ENCODE data around the gene GPR146. TPM values are rescaled to one million over a fixed set of nuclear protein-coding genes. Genes with fewer than 3 reads are reported as not detected.

The GPR146 gene
- total and polyA plus RNA-seq, 9 of the 15 experiments (the other 6 are each of a cell fraction or from before 2014, with no cell fraction given): 0.22 to 3.6 (median 0.64) TPM; not detected in 2

DNA sequence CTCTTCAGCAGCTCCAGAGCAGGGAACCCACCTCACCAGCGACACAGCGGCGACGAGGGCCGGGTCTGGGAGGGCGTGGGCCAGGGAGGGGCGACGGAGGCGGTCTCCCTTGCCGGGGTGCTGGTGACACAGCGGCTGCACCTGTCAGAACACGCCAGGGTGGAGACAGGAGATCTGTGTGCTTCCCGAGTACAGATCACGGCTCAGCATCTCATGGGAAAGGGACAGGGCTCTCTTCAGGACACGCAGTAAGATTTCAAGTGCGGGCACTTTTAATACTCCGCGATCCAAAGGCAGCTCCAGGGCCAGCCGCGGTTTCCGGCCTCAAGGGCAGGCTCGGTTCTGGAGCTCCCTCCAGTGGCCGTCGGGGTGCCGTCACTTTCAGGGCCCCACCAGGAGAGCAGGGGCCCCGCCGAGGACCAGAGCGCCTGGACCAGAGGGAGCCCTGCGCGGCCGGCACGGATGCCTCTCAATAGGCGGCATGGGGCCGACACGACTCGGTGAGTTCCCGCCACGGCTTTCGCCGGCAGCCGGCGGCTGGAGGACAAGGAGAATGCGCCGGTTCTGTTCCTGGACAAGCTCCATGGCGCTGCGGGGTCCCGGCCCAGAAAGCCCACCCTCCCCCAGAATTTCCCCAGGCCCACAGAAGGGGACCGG, 21.4 kb downstream of the GPR146 start (continued):
- TF ChIP-seq, protein P1, sequence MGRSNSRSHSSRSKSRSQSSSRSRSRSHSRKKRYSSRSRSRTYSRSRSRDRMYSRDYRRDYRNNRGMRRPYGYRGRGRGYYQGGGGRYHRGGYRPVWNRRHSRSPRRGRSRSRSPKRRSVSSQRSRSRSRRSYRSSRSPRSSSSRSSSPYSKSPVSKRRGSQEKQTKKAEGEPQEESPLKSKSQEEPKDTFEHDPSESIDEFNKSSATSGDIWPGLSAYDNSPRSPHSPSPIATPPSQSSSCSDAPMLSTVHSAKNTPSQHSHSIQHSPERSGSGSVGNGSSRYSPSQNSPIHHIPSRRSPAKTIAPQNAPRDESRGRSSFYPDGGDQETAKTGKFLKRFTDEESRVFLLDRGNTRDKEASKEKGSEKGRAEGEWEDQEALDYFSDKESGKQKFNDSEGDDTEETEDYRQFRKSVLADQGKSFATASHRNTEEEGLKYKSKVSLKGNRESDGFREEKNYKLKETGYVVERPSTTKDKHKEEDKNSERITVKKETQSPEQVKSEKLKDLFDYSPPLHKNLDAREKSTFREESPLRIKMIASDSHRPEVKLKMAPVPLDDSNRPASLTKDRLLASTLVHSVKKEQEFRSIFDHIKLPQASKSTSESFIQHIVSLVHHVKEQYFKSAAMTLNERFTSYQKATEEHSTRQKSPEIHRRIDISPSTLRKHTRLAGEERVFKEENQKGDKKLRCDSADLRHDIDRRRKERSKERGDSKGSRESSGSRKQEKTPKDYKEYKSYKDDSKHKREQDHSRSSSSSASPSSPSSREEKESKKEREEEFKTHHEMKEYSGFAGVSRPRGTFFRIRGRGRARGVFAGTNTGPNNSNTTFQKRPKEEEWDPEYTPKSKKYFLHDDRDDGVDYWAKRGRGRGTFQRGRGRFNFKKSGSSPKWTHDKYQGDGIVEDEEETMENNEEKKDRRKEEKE (IDR thresholded peaks at IDR 0.05; ENCODE audit: borderline replicate concordance in 1 of 2, control insufficient read depth in 1 of 2, low read depth in 2 of 2, low read length in 1 of 2): 0 out of 4 replicates have a peak, but pooled peaks of 1 of the 2 experiments have one; percentile 28
- TF ChIP-seq STAT5A (IDR thresholded peaks at IDR 0.05; ENCODE audit: borderline replicate concordance, low read length) (no peak), ELF4 (CRISPR knock-in tag; IDR thresholded peaks at IDR 0.05) (no peak), ZNF431 (CRISPR knock-in tag; IDR thresholded peaks at IDR 0.05) (no peak), ZC3H11A (IDR thresholded peaks at IDR 0.05; ENCODE audit: low read depth, low read length) (no peak), RB1 (IDR thresholded peaks at IDR 0.05; ENCODE audit: low read depth) (peak; percentile 91; the same call in 1 of the 2 replicates), ZNF165 (CRISPR knock-in tag; IDR thresholded peaks at IDR 0.05; ENCODE audit: borderline replicate concordance) (no peak), PYGO2 (tag; IDR thresholded peaks at IDR 0.05) (no peak), TAF15 (IDR thresholded peaks at IDR 0.05; ENCODE audit: low read depth, low read length) (no peak)
- TF ChIP-seq, protein P2, sequence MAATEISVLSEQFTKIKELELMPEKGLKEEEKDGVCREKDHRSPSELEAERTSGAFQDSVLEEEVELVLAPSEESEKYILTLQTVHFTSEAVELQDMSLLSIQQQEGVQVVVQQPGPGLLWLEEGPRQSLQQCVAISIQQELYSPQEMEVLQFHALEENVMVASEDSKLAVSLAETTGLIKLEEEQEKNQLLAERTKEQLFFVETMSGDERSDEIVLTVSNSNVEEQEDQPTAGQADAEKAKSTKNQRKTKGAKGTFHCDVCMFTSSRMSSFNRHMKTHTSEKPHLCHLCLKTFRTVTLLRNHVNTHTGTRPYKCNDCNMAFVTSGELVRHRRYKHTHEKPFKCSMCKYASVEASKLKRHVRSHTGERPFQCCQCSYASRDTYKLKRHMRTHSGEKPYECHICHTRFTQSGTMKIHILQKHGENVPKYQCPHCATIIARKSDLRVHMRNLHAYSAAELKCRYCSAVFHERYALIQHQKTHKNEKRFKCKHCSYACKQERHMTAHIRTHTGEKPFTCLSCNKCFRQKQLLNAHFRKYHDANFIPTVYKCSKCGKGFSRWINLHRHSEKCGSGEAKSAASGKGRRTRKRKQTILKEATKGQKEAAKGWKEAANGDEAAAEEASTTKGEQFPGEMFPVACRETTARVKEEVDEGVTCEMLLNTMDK (IDR thresholded peaks at IDR 0.05; ENCODE audit: borderline replicate concordance, insufficient read depth, low read depth, low read length, poor library complexity, severe bottlenecking): no peak
- TF ChIP-seq, protein P3, sequence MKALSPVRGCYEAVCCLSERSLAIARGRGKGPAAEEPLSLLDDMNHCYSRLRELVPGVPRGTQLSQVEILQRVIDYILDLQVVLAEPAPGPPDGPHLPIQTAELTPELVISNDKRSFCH (CRISPR knock-in tag; IDR thresholded peaks at IDR 0.05): no peak
- TF ChIP-seq, protein P3 (tag; IDR thresholded peaks at IDR 0.05): no peak
- TF ChIP-seq, protein P4, sequence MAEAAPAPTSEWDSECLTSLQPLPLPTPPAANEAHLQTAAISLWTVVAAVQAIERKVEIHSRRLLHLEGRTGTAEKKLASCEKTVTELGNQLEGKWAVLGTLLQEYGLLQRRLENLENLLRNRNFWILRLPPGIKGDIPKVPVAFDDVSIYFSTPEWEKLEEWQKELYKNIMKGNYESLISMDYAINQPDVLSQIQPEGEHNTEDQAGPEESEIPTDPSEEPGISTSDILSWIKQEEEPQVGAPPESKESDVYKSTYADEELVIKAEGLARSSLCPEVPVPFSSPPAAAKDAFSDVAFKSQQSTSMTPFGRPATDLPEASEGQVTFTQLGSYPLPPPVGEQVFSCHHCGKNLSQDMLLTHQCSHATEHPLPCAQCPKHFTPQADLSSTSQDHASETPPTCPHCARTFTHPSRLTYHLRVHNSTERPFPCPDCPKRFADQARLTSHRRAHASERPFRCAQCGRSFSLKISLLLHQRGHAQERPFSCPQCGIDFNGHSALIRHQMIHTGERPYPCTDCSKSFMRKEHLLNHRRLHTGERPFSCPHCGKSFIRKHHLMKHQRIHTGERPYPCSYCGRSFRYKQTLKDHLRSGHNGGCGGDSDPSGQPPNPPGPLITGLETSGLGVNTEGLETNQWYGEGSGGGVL (CRISPR knock-in tag; IDR thresholded peaks at IDR 0.05): no peak
- TF ChIP-seq, protein P5, sequence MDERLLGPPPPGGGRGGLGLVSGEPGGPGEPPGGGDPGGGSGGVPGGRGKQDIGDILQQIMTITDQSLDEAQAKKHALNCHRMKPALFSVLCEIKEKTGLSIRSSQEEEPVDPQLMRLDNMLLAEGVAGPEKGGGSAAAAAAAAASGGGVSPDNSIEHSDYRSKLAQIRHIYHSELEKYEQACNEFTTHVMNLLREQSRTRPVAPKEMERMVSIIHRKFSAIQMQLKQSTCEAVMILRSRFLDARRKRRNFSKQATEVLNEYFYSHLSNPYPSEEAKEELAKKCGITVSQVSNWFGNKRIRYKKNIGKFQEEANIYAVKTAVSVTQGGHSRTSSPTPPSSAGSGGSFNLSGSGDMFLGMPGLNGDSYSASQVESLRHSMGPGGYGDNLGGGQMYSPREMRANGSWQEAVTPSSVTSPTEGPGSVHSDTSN (CRISPR knock-in tag; IDR thresholded peaks at IDR 0.05; ENCODE audit: low read depth): no peak
- TF ChIP-seq, protein P5 (tag; conservative IDR thresholded peaks at IDR 0.05; ENCODE audit: low read depth): no peak
